Heart left ventricle (tissue), 13 donors: Measurements from ENCODE around the gene FSD1L.

Source experiments
- CTCF ChIP-seq, 12 donors: fragments of 200-600 bp; sonication (generic) in 4 of 12; IDR thresholded peaks; one replicate each; pipeline versions ENCODE4 v1.5.0 to v1.8.0; 2018 to 2022; ENCODE audit warnings: antibody characterized with exemption in 12 of 12, mild to moderate bottlenecking in 5 of 12
- POLR2A ChIP-seq, 2 donors: fragments of 450-650 bp; IDR thresholded peaks; one replicate each; pipeline ENCODE4 v1.6.1; 2017; ENCODE audit warnings: antibody characterized with exemption in 2 of 2, mild to moderate bottlenecking in 2 of 2, moderate library complexity in 2 of 2
- donor health status: ischemic (EF 13 %, LVEDD 7.1; RV severe dilation, severe dysfunction).
- donor health status: DM: no; HTN: yes; CAD: no.
- donor health status: DM: no; HTN: no; CAD: no.
- donor health status: ischemic (EF 25% LVEDD 6.9; RV normal size, moderate dysfunction).
- donor health status: ischemic (EF 25% LVEDD 5.7; RV mildly dilated, moderate dysfunction).
- donor health status: ischemic (EF 35%, LVEDD 5.7; RV mildly dilated, moderate dysfunction).
- donor health status: nonischemic (EF 11% LVEDD 7.7; RV severe dilation, severe dysfunction).
- donor health status: DM: yes; HTN: yes; CAD: no.
- donor health status: PGD.
- donor health status: ischemic (EF 29% LVEDD 5.4; RV normal size, mild dysfunction).
- donor health status: nonischemic (EF 23%, LVEDD 6.1; RV moderate dilation, normal function).

- TF ChIP-seq CTCF (IDR thresholded peaks at IDR 0.05) (no peak), POLR2A (IDR thresholded peaks at IDR 0.05) (no peak)
Observed at GRCh38 chr9:105421864-105422263, 26.0 kb upstream of the FSD1L start.
